Choroid plexus epithelial cell (primary cell): ENCODE results near the gene EIF4E1B.

Source experiments
- DNase-seq: peaks from one replicate; pipeline ENCODE4 v3.0.0-alpha.2; 2010; ENCODE audit warnings: low read depth
- H3K4me3 ChIP-seq: 2 replicates; pipeline ENCODE4 v1.5.1; 2011; ENCODE audit warnings: low read depth, mild to moderate bottlenecking, control low read depth, low read length, moderate library complexity
- CTCF ChIP-seq: conservative IDR thresholded peaks from 2 replicates; pipeline ENCODE4 v1.5.1; 2011; ENCODE audit warnings: low read depth, mild to moderate bottlenecking, control low read depth, inconsistent platforms, low read length, moderate library complexity

Gene EIF4E1B

GRCh38 chr5:176633598-176633997 is 3.1 kb downstream of the EIF4E1B start:
- DNase-seq: no peak
- no peak overlapping the region for H3K4me3 ChIP-seq
- no peak for TF ChIP-seq CTCF

GRCh38 chr5:176636426-176636825 is 6.0 kb downstream of the EIF4E1B start:
- DNase-seq: peak; percentile 17
- no peak overlapping the region for H3K4me3 ChIP-seq
- no peak for TF ChIP-seq CTCF

GRCh38 chr5:176637556-176637955 is 7.1 kb downstream of the EIF4E1B start:
- no peak for DNase-seq
- no peak overlapping the region for H3K4me3 ChIP-seq
- TF ChIP-seq CTCF: no peak

GRCh38 chr5:176638437-176638836 is 8.0 kb downstream of the EIF4E1B start:
- DNase-seq: no peak
- no peak for TF ChIP-seq CTCF

GRCh38 chr5:176639208-176639607 is 8.7 kb downstream of the EIF4E1B start:
- H3K4me3 ChIP-seq: no peak overlapping the region
- no peak for TF ChIP-seq CTCF
- no peak for DNase-seq

More at GRCh38 chr5:176638437-176638836, 8.0 kb downstream of the EIF4E1B start:
- H3K4me3 ChIP-seq: no peak overlapping the region

- no peak for DNase-seq
- H3K4me3 ChIP-seq: no peak overlapping the region
- TF ChIP-seq CTCF: no peak
These were observed 9.5 kb downstream of the EIF4E1B start for GRCh38 chr5:176639981-176640380.

- no peak for TF ChIP-seq CTCF
- DNase-seq: no peak
- H3K4me3 ChIP-seq: no peak overlapping the region
These were observed 10.1 kb downstream of the EIF4E1B start for GRCh38 chr5:176640616-176641015.
